Neural progenitor cell (in vitro differentiated cells): ENCODE data around the gene GLIPR1L1. TPM values are rescaled to one million over a fixed set of nuclear protein-coding genes. Genes with fewer than 3 reads are reported as not detected.

Experiments used
- DNase-seq: peaks from one replicate; pipeline ENCODE4 v3.0.0-alpha.2; 2016; ENCODE audit warnings: low spot score
- H2AFZ ChIP-seq: fragments of 200-600 bp; sonication (generic); replicated peaks from 2 replicates; pipeline ENCODE4 v1.6.1; 2016; ENCODE audit warnings: antibody characterized with exemption
- H3F3A ChIP-seq: fragments of 200-600 bp; sonication (generic); 2 replicates; pipeline ENCODE4 v1.6.1; 2016; ENCODE audit warnings: antibody characterized with exemption, low read depth
- H3K27ac ChIP-seq: fragments of 200-600 bp; sonication (generic); 2 replicates; pipeline ENCODE4 v1.5.1; 2016; ENCODE audit warnings: mild to moderate bottlenecking
- H3K27me3 ChIP-seq: fragments of 200-600 bp; sonication (generic); 2 replicates; pipeline ENCODE4 v1.6.1; 2016; ENCODE audit warnings: mild to moderate bottlenecking, moderate library complexity
- H3K36me3 ChIP-seq: fragments of 200-600 bp; sonication (generic); 2 replicates; pipeline ENCODE4 v1.5.1; 2016
- H3K4me1 ChIP-seq: fragments of 200-600 bp; sonication (generic); 2 replicates; pipeline ENCODE4 v1.6.1; 2016; ENCODE audit warnings: mixed run types
- H3K4me2 ChIP-seq: fragments of 200-600 bp; sonication (generic); 2 replicates; pipeline ENCODE4 v1.6.1; 2016
- H3K4me3 ChIP-seq: fragments of 200-600 bp; sonication (generic); 2 replicates; pipeline ENCODE4 v1.5.1; 2016
- H3K79me2 ChIP-seq: fragments of 200-600 bp; sonication (generic); 2 replicates; pipeline ENCODE4 v1.6.1; 2016; ENCODE audit warnings: low read depth
- H3K9ac ChIP-seq: fragments of 200-600 bp; sonication (generic); 2 replicates; pipeline ENCODE4 v1.6.1; 2016
- H3K9me3 ChIP-seq: fragments of 200-600 bp; sonication (generic); 2 replicates; pipeline ENCODE4 v1.5.1; 2016; ENCODE audit warnings: low read depth
- H4K20me1 ChIP-seq: fragments of 200-600 bp; sonication (generic); 2 replicates; pipeline ENCODE4 v1.6.1; 2016; ENCODE audit warnings: low read depth
- H3K27ac Mint-ChIP-seq: 3 replicates; pipeline ENCODE4 v1.8.0; 2021; ENCODE audit warnings: mixed read lengths
- H3K27me3 Mint-ChIP-seq: 2 replicates; pipeline ENCODE4 v1.8.0; 2022; ENCODE audit warnings: low read depth, mild to moderate bottlenecking, inconsistent platforms, moderate library complexity, mixed read lengths; ENCODE audit not compliant: insufficient read depth
- H3K36me3 Mint-ChIP-seq: 3 replicates; pipeline ENCODE4 v1.8.0; 2021; ENCODE audit warnings: mixed read lengths
- H3K4me1 Mint-ChIP-seq: 3 replicates; pipeline ENCODE4 v1.8.0; 2021; ENCODE audit warnings: mixed read lengths
- H3K4me3 Mint-ChIP-seq: 3 replicates; pipeline ENCODE4 v1.8.0; 2021; ENCODE audit warnings: mild to moderate bottlenecking, moderate library complexity, mixed read lengths
- H3K9me3 Mint-ChIP-seq: 3 replicates; pipeline ENCODE4 v1.8.0; 2020; ENCODE audit warnings: mixed read lengths
- EZH2 ChIP-seq: fragments of 200-600 bp; sonication (generic); IDR thresholded peaks from 2 replicates; pipeline ENCODE4 v1.6.1; 2017; ENCODE audit warnings: antibody characterized with exemption, mild to moderate bottlenecking, moderate library complexity
- EZH2phosphoT487 ChIP-seq: fragments of 200-600 bp; sonication (generic); IDR thresholded peaks from 2 replicates; pipeline ENCODE4 v1.6.1; 2017; ENCODE audit warnings: antibody characterized with exemption
- total RNA-seq: library from RNA; depleted of rRNA; stranded (reverse); fragments of >200 nt; gene quantifications from 2 replicates; pipeline ENCODE4 v1.2.3, GENCODE V29; 2015; ENCODE audit warnings: low replicate concordance
- TF ChIP-seq, protein P1 (sequence below): fragments of 200-600 bp; sonication (generic); IDR thresholded peaks from 2 replicates; pipeline ENCODE4 v1.5.1; 2017; ENCODE audit warnings: antibody characterized with exemption, mild to moderate bottlenecking

GLIPR1L1 gene
- total RNA-seq, 1 donor from 2014 or later = not detected

GRCh38 chr12:75404231-75404630 is 69.8 kb downstream of the GLIPR1L1 start:
- Histone ChIP-seq H3K27ac (no peak overlapping the region), H3K79me2 (no peaks in the 10 kb centered on the region), H3K4me3 (no peak overlapping the region), H3K9ac (no peak overlapping the region), H3K9me3 (no peaks in the 10 kb centered on the region), H3F3A (no peaks in the 10 kb centered on the region), H2AFZ (no peak overlapping the region), H3K4me2 (no peak overlapping the region), H3K4me1 (no peaks in the 10 kb centered on the region), H3K36me3 (no peaks in the 10 kb centered on the region), H3K27me3 (no peaks in the 10 kb centered on the region), H4K20me1 (no peaks in the 10 kb centered on the region)
- H3K4me3 Mint-ChIP-seq = no peak overlapping the region
- no peaks in the 10 kb centered on the region for H3K9me3 Mint-ChIP-seq
- H3K4me1 Mint-ChIP-seq = no peaks in the 10 kb centered on the region
- no peak for DNase-seq
- no peak overlapping the region for H3K27ac Mint-ChIP-seq
- no peaks in the 10 kb centered on the region for H3K27me3 Mint-ChIP-seq
- H3K36me3 Mint-ChIP-seq = no peaks in the 10 kb centered on the region
- TF ChIP-seq EZH2 (no peak), EZH2phosphoT487 (no peak)
- TF ChIP-seq, protein P1, sequence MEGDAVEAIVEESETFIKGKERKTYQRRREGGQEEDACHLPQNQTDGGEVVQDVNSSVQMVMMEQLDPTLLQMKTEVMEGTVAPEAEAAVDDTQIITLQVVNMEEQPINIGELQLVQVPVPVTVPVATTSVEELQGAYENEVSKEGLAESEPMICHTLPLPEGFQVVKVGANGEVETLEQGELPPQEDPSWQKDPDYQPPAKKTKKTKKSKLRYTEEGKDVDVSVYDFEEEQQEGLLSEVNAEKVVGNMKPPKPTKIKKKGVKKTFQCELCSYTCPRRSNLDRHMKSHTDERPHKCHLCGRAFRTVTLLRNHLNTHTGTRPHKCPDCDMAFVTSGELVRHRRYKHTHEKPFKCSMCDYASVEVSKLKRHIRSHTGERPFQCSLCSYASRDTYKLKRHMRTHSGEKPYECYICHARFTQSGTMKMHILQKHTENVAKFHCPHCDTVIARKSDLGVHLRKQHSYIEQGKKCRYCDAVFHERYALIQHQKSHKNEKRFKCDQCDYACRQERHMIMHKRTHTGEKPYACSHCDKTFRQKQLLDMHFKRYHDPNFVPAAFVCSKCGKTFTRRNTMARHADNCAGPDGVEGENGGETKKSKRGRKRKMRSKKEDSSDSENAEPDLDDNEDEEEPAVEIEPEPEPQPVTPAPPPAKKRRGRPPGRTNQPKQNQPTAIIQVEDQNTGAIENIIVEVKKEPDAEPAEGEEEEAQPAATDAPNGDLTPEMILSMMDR = no peak

DNA sequence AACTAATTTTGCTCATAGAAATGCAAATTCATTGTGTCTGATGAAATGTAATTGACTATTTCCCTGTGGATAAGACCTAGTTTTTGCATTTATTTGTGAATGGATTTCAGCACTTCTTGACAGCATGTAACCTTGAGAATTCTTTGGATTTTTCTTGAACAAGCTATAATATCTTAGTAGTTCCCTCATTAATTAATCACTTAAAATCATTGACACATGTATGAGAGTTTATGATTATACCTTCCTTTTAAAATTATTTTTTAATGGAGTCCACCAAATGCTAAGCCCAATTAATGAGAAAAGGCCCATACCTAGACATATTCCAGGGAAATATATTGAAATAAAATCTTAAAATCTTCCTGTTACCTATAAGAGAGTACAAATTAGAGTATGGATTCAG is 73.2 kb downstream of the GLIPR1L1 start:
- Histone ChIP-seq H3K4me3 (no peak overlapping the region), H3K4me1 (no peaks in the 10 kb centered on the region), H3K27me3 (no peaks in the 10 kb centered on the region), H2AFZ (no peak overlapping the region), H3K27ac (no peak overlapping the region), H3K4me2 (no peak overlapping the region), H3K9me3 (no peaks in the 10 kb centered on the region), H4K20me1 (no peaks in the 10 kb centered on the region), H3K9ac (no peak overlapping the region), H3F3A (no peaks in the 10 kb centered on the region), H3K79me2 (no peaks in the 10 kb centered on the region), H3K36me3 (no peaks in the 10 kb centered on the region)
- no peaks in the 10 kb centered on the region for H3K4me1 Mint-ChIP-seq
- no peak for DNase-seq
- no peaks in the 10 kb centered on the region for H3K36me3 Mint-ChIP-seq
- no peaks in the 10 kb centered on the region for H3K9me3 Mint-ChIP-seq
- no peaks in the 10 kb centered on the region for H3K27me3 Mint-ChIP-seq
- TF ChIP-seq EZH2phosphoT487 (no peak), EZH2 (no peak)
- TF ChIP-seq, protein P1 = no peak
- no peak overlapping the region for H3K4me3 Mint-ChIP-seq
- H3K27ac Mint-ChIP-seq = no peak overlapping the region

DNA sequence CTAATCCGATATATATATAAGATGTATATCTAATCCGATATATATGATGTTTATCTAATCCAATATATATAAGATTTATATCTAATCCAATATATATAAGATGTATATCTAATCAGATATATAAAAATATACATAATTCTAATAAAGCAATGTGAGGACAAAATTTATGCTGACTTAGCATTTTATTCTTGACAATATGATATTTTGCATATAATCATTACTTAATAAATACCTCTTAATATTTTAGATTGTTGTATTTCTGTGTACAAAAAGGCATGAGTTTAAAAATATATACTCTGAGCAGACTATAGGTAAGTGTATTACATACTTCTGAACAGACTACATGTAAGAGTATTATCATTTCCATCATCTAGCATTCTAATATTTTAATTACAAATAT is 75.4 kb downstream of the GLIPR1L1 start:
- TF ChIP-seq, protein P1 = no peak
- no peak for TF ChIP-seq EZH2phosphoT487
- TF ChIP-seq EZH2 = no peak
- Histone ChIP-seq H3K4me3 (no peak overlapping the region), H3F3A (no peaks in the 10 kb centered on the region), H3K27me3 (no peaks in the 10 kb centered on the region), H3K79me2 (no peaks in the 10 kb centered on the region), H3K36me3 (no peaks in the 10 kb centered on the region), H3K27ac (no peak overlapping the region), H3K9me3 (no peaks in the 10 kb centered on the region), H2AFZ (no peak overlapping the region), H3K9ac (no peak overlapping the region), H3K4me1 (no peaks in the 10 kb centered on the region), H4K20me1 (no peaks in the 10 kb centered on the region), H3K4me2 (no peak overlapping the region)
- DNase-seq = no peak
- Mint-ChIP-seq H3K27ac (no peak overlapping the region), H3K27me3 (no peaks in the 10 kb centered on the region), H3K36me3 (no peaks in the 10 kb centered on the region), H3K9me3 (no peaks in the 10 kb centered on the region), H3K4me1 (no peaks in the 10 kb centered on the region), H3K4me3 (no peak overlapping the region)

DNA sequence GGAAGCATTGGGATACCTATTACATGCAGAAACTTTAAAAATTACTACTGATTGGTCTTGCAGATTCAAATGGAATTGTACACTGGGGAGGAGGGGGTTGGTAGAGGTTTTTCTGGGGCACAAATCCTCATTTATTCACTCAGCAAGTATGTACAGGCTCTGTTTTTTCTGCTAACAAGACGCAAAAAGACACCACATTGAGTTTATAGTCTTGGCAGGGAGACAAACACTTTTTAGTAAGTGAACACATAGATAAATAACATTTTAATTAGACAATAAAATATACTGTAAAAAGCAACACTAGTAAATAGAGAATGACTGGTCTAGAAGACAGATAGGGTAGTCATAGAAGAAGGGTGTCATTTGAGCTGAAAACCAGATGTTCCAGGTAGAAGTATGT is 80.2 kb downstream of the GLIPR1L1 start:
- Mint-ChIP-seq H3K4me3 (no peak overlapping the region), H3K9me3 (no peaks in the 10 kb centered on the region), H3K27me3 (no peaks in the 10 kb centered on the region), H3K27ac (no peak overlapping the region), H3K4me1 (no peaks in the 10 kb centered on the region), H3K36me3 (no peaks in the 10 kb centered on the region)
- Histone ChIP-seq H3K27me3 (no peaks in the 10 kb centered on the region), H2AFZ (no peak overlapping the region), H3K79me2 (no peaks in the 10 kb centered on the region), H3K4me1 (no peaks in the 10 kb centered on the region), H3K9ac (no peak overlapping the region), H3K9me3 (no peaks in the 10 kb centered on the region), H3K27ac (no peak overlapping the region), H3K4me3 (no peak overlapping the region), H3F3A (no peaks in the 10 kb centered on the region), H4K20me1 (no peaks in the 10 kb centered on the region), H3K36me3 (no peaks in the 10 kb centered on the region), H3K4me2 (no peak overlapping the region)
- DNase-seq = no peak
- TF ChIP-seq, protein P1 = no peak
- no peak for TF ChIP-seq EZH2
- no peak for TF ChIP-seq EZH2phosphoT487
